ENCODE results near the gene DOK5. TPM values are rescaled to one million over a fixed set of nuclear protein-coding genes. Genes with fewer than 3 reads are reported as not detected.

Gene DOK5
- polyA plus RNA-seq, 1 of the 3 experiments (the other 2 are of a cell fraction), result 12.4 TPM

DNA sequence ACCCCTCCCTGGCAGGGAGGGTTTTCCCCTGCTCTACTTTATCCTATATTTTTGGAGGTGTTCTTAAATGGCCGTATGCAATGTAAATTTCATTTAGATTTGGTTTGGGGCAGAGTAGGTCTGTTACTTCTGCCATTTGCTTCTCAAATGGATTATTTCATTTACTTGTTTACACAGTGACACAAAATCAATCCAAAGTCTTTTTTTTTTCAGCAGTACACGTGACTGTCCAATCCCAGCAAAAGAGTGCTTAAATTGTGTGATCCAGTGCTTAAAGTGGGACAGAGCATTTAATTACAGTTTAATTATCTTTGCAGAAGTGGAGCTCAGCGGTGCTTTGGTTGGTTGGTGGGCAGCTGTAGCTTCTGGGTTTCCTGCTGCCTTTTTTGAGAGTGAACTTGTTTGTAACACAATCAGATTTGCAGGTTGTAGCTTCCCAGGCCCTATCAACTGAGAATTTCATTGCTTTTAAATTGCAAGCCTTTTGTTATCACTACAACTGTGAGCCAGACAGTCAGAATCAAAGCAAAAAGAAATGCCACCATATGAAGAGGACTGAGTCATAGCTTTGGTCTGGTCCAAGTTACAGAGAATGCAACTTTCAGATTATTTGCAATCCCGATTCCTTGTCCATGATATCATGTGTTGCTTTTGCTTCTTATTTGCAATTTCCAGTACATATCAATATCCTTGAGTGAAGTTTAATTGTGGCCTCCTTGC lies 216.9 kb downstream of the DOK5 start:
- CTCF ChIA-PET, result interaction anchor here (1.7 kb wide), 1 partner anchor 12 kb away, joined by 8 read pairs; no protein-coding TSS in a partner anchor
- no peaks in the 10 kb centered on the region for H3K36me3 ChIP-seq (replicated peaks in 1 of 2; ENCODE audit: control insufficient read depth in 1 of 2, insufficient read depth in 2 of 2, low read length in 1 of 2)

GRCh38 chr20:54694516-54694915 lies 219.1 kb downstream of the DOK5 start:
- H3K9ac ChIP-seq, result no peak overlapping the region
- H3K4me2 ChIP-seq, result no peak overlapping the region
- no peaks in the 10 kb centered on the region for H3F3A ChIP-seq (replicated peaks; ENCODE audit: insufficient read depth)
- H3K9me3 ChIP-seq, result no peaks in the 10 kb centered on the region
- no peak overlapping the region for H2AFZ ChIP-seq (ENCODE audit: low read depth)
- H4K20me1 ChIP-seq (ENCODE audit: insufficient read depth), result no peaks in the 10 kb centered on the region
- H3K36me3 ChIP-seq (replicated peaks in 1 of 2; ENCODE audit: control insufficient read depth in 1 of 2, insufficient read depth in 2 of 2, low read length in 1 of 2), result no peaks in the 10 kb centered on the region
- H3K79me2 ChIP-seq (ENCODE audit: insufficient read depth), result no peaks in the 10 kb centered on the region
- WGBS (ENCODE audit: low lambda C conversion rate), result 12% methylated on average over 3 of the region's 3 CpGs
- TF ChIP-seq CHD2 (IDR thresholded peaks at IDR 0.05; ENCODE audit: low read length, partially characterized antibody) (no peak), MEF2A (IDR thresholded peaks at IDR 0.05; ENCODE audit: borderline replicate concordance, low read depth) (no peak)
- TF ChIP-seq, protein P1, sequence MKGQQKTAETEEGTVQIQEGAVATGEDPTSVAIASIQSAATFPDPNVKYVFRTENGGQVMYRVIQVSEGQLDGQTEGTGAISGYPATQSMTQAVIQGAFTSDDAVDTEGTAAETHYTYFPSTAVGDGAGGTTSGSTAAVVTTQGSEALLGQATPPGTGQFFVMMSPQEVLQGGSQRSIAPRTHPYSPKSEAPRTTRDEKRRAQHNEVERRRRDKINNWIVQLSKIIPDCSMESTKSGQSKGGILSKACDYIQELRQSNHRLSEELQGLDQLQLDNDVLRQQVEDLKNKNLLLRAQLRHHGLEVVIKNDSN (IDR thresholded peaks at IDR 0.05; ENCODE audit: borderline replicate concordance, low read depth), result no peak
- ChIA-PET CTCF (no interaction called here), POLR2A (no interaction called here)
- peaks cover 0 to 10% of the 10 kb centered on the region in 2 experiments; a peak in 1 of 4 replicates for H3K4me1 ChIP-seq (ENCODE audit: control insufficient read depth in 1 of 2, insufficient read depth in 2 of 2, low read depth in 1 of 2, low read length in 1 of 2)
- no peak overlapping the region for H3K4me3 ChIP-seq (ENCODE audit: low read depth in 2 of 2, low read length in 1 of 2)
- no peak for DNase-seq
- no peaks in the 10 kb centered on the region for H3K27me3 ChIP-seq (ENCODE audit: insufficient read depth)
- H3K27ac ChIP-seq (ENCODE audit: low read depth in 2 of 2, low read length in 1 of 2), result no peak overlapping the region
- H3K9me2 ChIP-seq, result no peaks in the 10 kb centered on the region

More for the DNA sequence above, 216.9 kb downstream of the DOK5 start:
- TF ChIP-seq EP300 (IDR thresholded peaks at IDR 0.05; ENCODE audit: borderline replicate concordance in 1 of 2, low read depth in 1 of 2, low read length in 1 of 2) (no peak), FOXJ3 (CRISPR knock-in tag; IDR thresholded peaks at IDR 0.05) (0 out of 2 replicates have a peak, but pooled peaks have one; percentile 28)
- H3K9me3 ChIP-seq, result no peaks in the 10 kb centered on the region
- no peak overlapping the region for H3K4me3 ChIP-seq (ENCODE audit: low read depth in 2 of 2, low read length in 1 of 2)
- no peak overlapping the region for H3K4me2 ChIP-seq
- peaks cover 0 to 10% of the 10 kb centered on the region in 2 experiments; a peak in 1 of 4 replicates for H3K4me1 ChIP-seq (ENCODE audit: control insufficient read depth in 1 of 2, insufficient read depth in 2 of 2, low read depth in 1 of 2, low read length in 1 of 2)
- peak overlapping the region in 1 of 2 experiments; percentile 48; a peak in 1 of 4 replicates for H3K27ac ChIP-seq (ENCODE audit: low read depth in 2 of 2, low read length in 1 of 2)
- no peaks in the 10 kb centered on the region for H3K9me2 ChIP-seq
- no peak overlapping the region for H2AFZ ChIP-seq (ENCODE audit: low read depth)
- 10% methylated on average over 4 of the region's 4 CpGs for WGBS (ENCODE audit: low lambda C conversion rate)
- no peaks in the 10 kb centered on the region for H3K79me2 ChIP-seq (ENCODE audit: insufficient read depth)
- no peaks in the 10 kb centered on the region for H3F3A ChIP-seq (replicated peaks; ENCODE audit: insufficient read depth)
- DNase-seq, result no peak
- H3K27me3 ChIP-seq (ENCODE audit: insufficient read depth), result no peaks in the 10 kb centered on the region
- H3K9ac ChIP-seq, result no peak overlapping the region
- POLR2A ChIA-PET, result no interaction called here
- no peaks in the 10 kb centered on the region for H4K20me1 ChIP-seq (ENCODE audit: insufficient read depth)

DNA sequence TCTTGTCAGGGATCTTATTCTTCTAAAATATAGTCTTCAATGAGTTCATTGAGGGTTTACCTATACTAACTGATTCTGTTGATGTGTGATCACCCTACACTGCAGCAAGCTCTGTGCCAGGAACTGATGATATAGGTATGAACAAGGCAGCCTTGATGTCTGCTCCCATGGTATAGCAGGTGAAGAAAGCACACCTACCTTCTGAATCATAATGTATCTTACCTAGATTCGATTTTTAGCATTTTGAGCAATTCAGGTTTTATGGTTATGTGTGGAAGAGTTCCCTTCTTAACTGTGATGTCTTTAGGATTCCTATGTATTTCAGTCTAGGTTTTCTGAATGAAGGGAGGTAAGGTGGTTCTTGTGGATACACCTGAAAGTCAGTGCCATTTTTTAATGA lies 223.0 kb downstream of the DOK5 start:
- H4K20me1 ChIP-seq (ENCODE audit: insufficient read depth), result no peaks in the 10 kb centered on the region
- CTCF ChIA-PET, result interaction anchor here (1.0 to 1.7 kb wide), 3 partner anchors 17 to 1645 kb away, joined by 3 to 6 read pairs (median 3); no protein-coding TSS in a partner anchor
- H3K9ac ChIP-seq, result no peak overlapping the region
- POLR2A ChIA-PET, result no interaction called here
- H3K9me3 ChIP-seq, result no peaks in the 10 kb centered on the region
- no peak for DNase-seq
- H3K4me2 ChIP-seq, result no peak overlapping the region
- H2AFZ ChIP-seq (ENCODE audit: low read depth), result no peak overlapping the region
- H3K27ac ChIP-seq (ENCODE audit: low read depth in 2 of 2, low read length in 1 of 2), result no peak overlapping the region
- H3K4me1 ChIP-seq (ENCODE audit: control insufficient read depth in 1 of 2, insufficient read depth in 2 of 2, low read depth in 1 of 2, low read length in 1 of 2), result no peaks in the 10 kb centered on the region
- no peak overlapping the region for H3K4me3 ChIP-seq (ENCODE audit: low read depth in 2 of 2, low read length in 1 of 2)
- H3K27me3 ChIP-seq (ENCODE audit: insufficient read depth), result no peaks in the 10 kb centered on the region
- no peaks in the 10 kb centered on the region for H3K79me2 ChIP-seq (ENCODE audit: insufficient read depth)
- H3K36me3 ChIP-seq (replicated peaks in 1 of 2; ENCODE audit: control insufficient read depth in 1 of 2, insufficient read depth in 2 of 2, low read length in 1 of 2), result no peaks in the 10 kb centered on the region
- WGBS (ENCODE audit: low lambda C conversion rate), result 7% methylated on average over 1 of the region's 1 CpG
- H3K9me2 ChIP-seq, result no peaks in the 10 kb centered on the region
- H3F3A ChIP-seq (replicated peaks; ENCODE audit: insufficient read depth), result no peaks in the 10 kb centered on the region
- TF ChIP-seq IRF3 (IDR thresholded peaks at IDR 0.05; ENCODE audit: low read depth, low read length), result no peak
- no peak for TF ChIP-seq ELF1 (IDR thresholded peaks at IDR 0.05)
- TF ChIP-seq RXRA (IDR thresholded peaks at IDR 0.05; ENCODE audit: borderline replicate concordance, low read depth), result no peak
- no peak for TF ChIP-seq ZBTB33 (IDR thresholded peaks at IDR 0.05; ENCODE audit: borderline replicate concordance, low read depth)
- no peak for TF ChIP-seq CTCF (IDR thresholded peaks at IDR 0.05)
- TF ChIP-seq MXI1 (IDR thresholded peaks at IDR 0.05; ENCODE audit: low read depth, low read length), result no peak
- no peak for TF ChIP-seq USF2 (IDR thresholded peaks at IDR 0.05; ENCODE audit: borderline replicate concordance, low read depth, low read length)
- TF ChIP-seq NRF1 (IDR thresholded peaks at IDR 0.05; ENCODE audit: low read depth, low read length), result no peak
- TF ChIP-seq SMC3 (IDR thresholded peaks at IDR 0.05; ENCODE audit: low read depth, low read length), result no peak
